Endothelial cell of umbilical vein (primary cell): Measurements from ENCODE around the gene TRPV6. TPM values are rescaled to one million over a fixed set of nuclear protein-coding genes. Genes with fewer than 3 reads are reported as not detected.

Experiments used
- BruUV-seq: library from RNA; stranded (reverse); fragments of 400-500 nt; replicated peaks from 2 replicates; lab custom pipeline; 2021; lab: Mats Ljungman, UMichigan
- CTCF ChIA-PET: fragments of 300-600, 350-600 bp; sonication (Branson Sonifier 250); formaldehyde crosslinking; loops from one replicate; lab custom pipeline; 2021; ENCODE audit warnings: antibody characterized with exemption, inconsistent platforms; lab: Charles Lee
- POLR2A ChIA-PET: fragments of 300-600, 350-600 bp; sonication (Branson Sonifier 250); formaldehyde crosslinking; loops from one replicate; lab custom pipeline; 2021; ENCODE audit warnings: antibody characterized with exemption, inconsistent platforms; lab: Charles Lee
- DNase-seq: peaks from one replicate; pipeline ENCODE4 v3.0.0-alpha.2; 2011; ENCODE audit warnings: low read depth, low spot score
- FAIRE-seq: peaks from 2 replicates; lab custom pipeline; 2011; peaks lifted over from hg19 to GRCh38; lab: Jason Lieb, UNC
- H2AFZ ChIP-seq: 2 replicates; pipeline ENCODE4 v1.6.0; 2012; ENCODE audit warnings: low read depth, low read length, control low read depth, inconsistent platforms
- H3K27ac ChIP-seq: 2 replicates; pipeline ENCODE4 v1.5.1; 2011; ENCODE audit warnings: low read depth, mild to moderate bottlenecking, control low read depth, low read length, moderate library complexity; ENCODE audit not compliant: insufficient read depth
- H3K27me3 ChIP-seq, 2 experiments: 2 replicates each; pipeline versions ENCODE4 v1.6.0 to v1.6.1; 2011; ENCODE audit warnings: low read length in 2 of 2, mixed read lengths in 1 of 2; ENCODE audit not compliant: control insufficient read depth in 2 of 2, insufficient read depth in 2 of 2
- H3K36me3 ChIP-seq, 2 experiments: 2 replicates in 1 of 2; 3 replicates in 1 of 2; pipeline ENCODE4 v1.5.1; 2011; ENCODE audit warnings: low read length in 2 of 2, mild to moderate bottlenecking in 1 of 2, moderate library complexity in 1 of 2; ENCODE audit not compliant: control insufficient read depth in 2 of 2, insufficient read depth in 2 of 2; ENCODE audit errors: extremely low read depth in 1 of 2
- H3K4me1 ChIP-seq: 3 replicates; pipeline ENCODE4 v1.5.1; 2011; ENCODE audit warnings: mild to moderate bottlenecking, low read length; ENCODE audit not compliant: control insufficient read depth, insufficient read depth; ENCODE audit errors: extremely low read depth
- H3K4me2 ChIP-seq: 2 replicates; pipeline ENCODE4 v1.6.1; 2011; ENCODE audit warnings: low read length, control low read depth, mixed read lengths; ENCODE audit not compliant: insufficient read depth
- H3K4me3 ChIP-seq, 3 experiments: fragments of 200-600 bp in 1 of 3; sonication (generic), shearing (Covaris generic) in 1 of 3; replicated peaks in 1 of 3; 2 replicates each; pipeline ENCODE4 v1.5.1; 2011 to 2016; ENCODE audit warnings: control low read depth in 3 of 3, low read length in 3 of 3, mild to moderate bottlenecking in 2 of 3, inconsistent platforms in 1 of 3, low read depth in 1 of 3, moderate library complexity in 1 of 3; ENCODE audit not compliant: insufficient read depth in 1 of 3
- H3K79me2 ChIP-seq: 2 replicates; pipeline ENCODE4 v1.6.0; 2012; ENCODE audit warnings: low read length, inconsistent platforms; ENCODE audit not compliant: control insufficient read depth, insufficient read depth
- H3K9ac ChIP-seq: replicated peaks from 2 replicates; pipeline ENCODE3; 2011; ENCODE audit warnings: low read length, control low read depth; ENCODE audit not compliant: insufficient read depth; ENCODE audit errors: extremely low read depth
- H3K9me1 ChIP-seq: replicated peaks from 3 replicates; pipeline ENCODE4 v1.6.0; 2011; ENCODE audit warnings: mild to moderate bottlenecking, low read length; ENCODE audit not compliant: control insufficient read depth, insufficient read depth; ENCODE audit errors: extremely low read depth
- H3K9me3 ChIP-seq: replicated peaks from 2 replicates; pipeline ENCODE4 v1.5.1; 2012; ENCODE audit warnings: low read length, inconsistent platforms; ENCODE audit not compliant: control insufficient read depth, insufficient read depth
- H4K20me1 ChIP-seq: replicated peaks from 2 replicates; pipeline ENCODE3; 2011; ENCODE audit warnings: mild to moderate bottlenecking, low read length; ENCODE audit not compliant: control insufficient read depth, insufficient read depth; ENCODE audit errors: extremely low read depth
- CTCF ChIP-seq, 2 donors: IDR thresholded peaks; 1 replicate in 1 of 2; 2 replicates in 1 of 2; pipeline ENCODE4 v1.5.1; 2011; ENCODE audit warnings: low read length in 2 of 2, mild to moderate bottlenecking in 2 of 2, moderate library complexity in 2 of 2, control low read depth in 1 of 2, inconsistent platforms in 1 of 2, low read depth in 1 of 2; ENCODE audit not compliant: insufficient read depth in 1 of 2; ENCODE audit errors: extremely low read depth in 1 of 2
- EZH2 ChIP-seq: IDR thresholded peaks from 2 replicates; pipeline ENCODE4 v1.6.1; 2012; ENCODE audit warnings: borderline replicate concordance, low read depth, mild to moderate bottlenecking, moderate library complexity, low read length, inconsistent platforms; ENCODE audit not compliant: severe bottlenecking
- FOS ChIP-seq: IDR thresholded peaks from 2 replicates; pipeline ENCODE4 v1.6.1; 2011; ENCODE audit warnings: mild to moderate bottlenecking, low read length, moderate library complexity, borderline replicate concordance; ENCODE audit not compliant: insufficient read depth
- GATA2 ChIP-seq: IDR thresholded peaks from 2 replicates; pipeline ENCODE4 v1.7.0; 2011; ENCODE audit warnings: low read depth, mild to moderate bottlenecking, moderate library complexity, mixed read lengths, low read length; ENCODE audit not compliant: insufficient read length, insufficient read depth
- JUN ChIP-seq: IDR thresholded peaks from 2 replicates; pipeline ENCODE4 v1.6.1; 2011; ENCODE audit warnings: borderline replicate concordance, low read depth; ENCODE audit not compliant: insufficient read length, insufficient read depth
- MYC ChIP-seq: IDR thresholded peaks from one replicate; pipeline ENCODE4 v1.6.1; 2011; ENCODE audit warnings: mild to moderate bottlenecking, low read depth, low read length
- POLR2A ChIP-seq: IDR thresholded peaks from 2 replicates; pipeline ENCODE4 v1.6.1; 2012; ENCODE audit warnings: low read depth, mild to moderate bottlenecking, control low read depth, low read length
- POLR2AphosphoS5 ChIP-seq: IDR thresholded peaks from 2 replicates; pipeline ENCODE4 v1.6.1; 2012; ENCODE audit warnings: low read depth, mild to moderate bottlenecking, control low read depth, low read length, moderate library complexity; ENCODE audit not compliant: insufficient read depth
- dilution Hi-C: fragments of 300-500 bp; cut with MboI; formaldehyde crosslinking; loops from one replicate; pipeline ENCODE4 v1.15.0; 2019; ENCODE audit warnings: low sequenced_read_pairs; ENCODE audit not compliant: extremely low pct_ligation_motif_present
- intact Hi-C: fragments of 100-400 bp; cut with micrococcal nuclease; formaldehyde crosslinking; loops from one replicate; pipeline ENCODE4 v1.10.0; 2022
- polyA plus RNA-seq, 4 experiments: library from polyadenylated mRNA; depleted of rRNA in 3 of 4; stranded (reverse) in 3 of 4; unstranded in 1 of 4; fragments of >200 nt; gene quantifications; 2 replicates each; pipeline versions ENCODE4 v1.2.1 to v1.2.3, GENCODE V29; 2011 to 2012; ENCODE audit warnings: missing spikeins in 1 of 4
- total RNA-seq: library from RNA; stranded (reverse); gene quantifications from 2 replicates; pipeline ENCODE4 v1.2.3, GENCODE V29; 2021
- TF ChIP-seq, protein P1 (sequence below): IDR thresholded peaks from 2 replicates; pipeline ENCODE4 v1.6.1; 2011; ENCODE audit not compliant: insufficient read depth, insufficient read length

TRPV6 gene
- total and polyA plus RNA-seq, 2 donors (not counting 3 experiments of a cell fraction or from before 2014, with no cell fraction given), result not detected

- Histone ChIP-seq H3K4me3 (no peak overlapping the region), H3K9me1 (no peaks in the 10 kb centered on the region), H3K4me1 (no peaks in the 10 kb centered on the region), H3K9ac (no peak overlapping the region), H4K20me1 (no peaks in the 10 kb centered on the region), H2AFZ (no peak overlapping the region), H3K4me2 (no peak overlapping the region), H3K27me3 (no peaks in the 10 kb centered on the region), H3K36me3 (no peaks in the 10 kb centered on the region), H3K79me2 (no peaks in the 10 kb centered on the region), H3K27ac (no peak overlapping the region), H3K9me3 (no peaks in the 10 kb centered on the region)
- dilution Hi-C loops (no loop called here), intact Hi-C loops (no loop called here)
- ChIA-PET CTCF (no interaction called here), POLR2A (no interaction called here)
- no TSS peak for BruUV-seq
- DNase-seq, result no peak
- FAIRE-seq, result no peak
- TF ChIP-seq EZH2, result no peak
- TF ChIP-seq POLR2AphosphoS5, result no peak
- TF ChIP-seq FOS, result no peak
- TF ChIP-seq GATA2, result no peak
- no peak for TF ChIP-seq CTCF (IDR thresholded peaks at IDR 0.05; ENCODE audit: extremely low read depth in 1 of 2, insufficient read depth in 1 of 2, low read depth in 1 of 2, low read length in 2 of 2)
- TF ChIP-seq, protein P1, sequence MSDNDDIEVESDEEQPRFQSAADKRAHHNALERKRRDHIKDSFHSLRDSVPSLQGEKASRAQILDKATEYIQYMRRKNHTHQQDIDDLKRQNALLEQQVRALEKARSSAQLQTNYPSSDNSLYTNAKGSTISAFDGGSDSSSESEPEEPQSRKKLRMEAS, result no peak
- TF ChIP-seq JUN, result no peak
- TF ChIP-seq MYC, result no peak
- TF ChIP-seq POLR2A, result no peak
These were observed 44.7 kb upstream of the TRPV6 start for GRCh38 chr7:142930126-142930730.
